HG02623 (cell line): ENCODE results near the gene HRC.
"Not testable (repeated sequence)": the region's sequence is repeated elsewhere in the genome, so short reads cannot be mapped to it uniquely, and the experiment has no call there.

ENCODE experiments used
- ATAC-seq: cut with Tn5 transposase; IDR thresholded peaks from one replicate; pipeline ENCODE4 v1.9.1; 2021; ENCODE audit warnings: moderate library complexity; ENCODE audit not compliant: unreplicated experiment

Gene HRC

DNA sequence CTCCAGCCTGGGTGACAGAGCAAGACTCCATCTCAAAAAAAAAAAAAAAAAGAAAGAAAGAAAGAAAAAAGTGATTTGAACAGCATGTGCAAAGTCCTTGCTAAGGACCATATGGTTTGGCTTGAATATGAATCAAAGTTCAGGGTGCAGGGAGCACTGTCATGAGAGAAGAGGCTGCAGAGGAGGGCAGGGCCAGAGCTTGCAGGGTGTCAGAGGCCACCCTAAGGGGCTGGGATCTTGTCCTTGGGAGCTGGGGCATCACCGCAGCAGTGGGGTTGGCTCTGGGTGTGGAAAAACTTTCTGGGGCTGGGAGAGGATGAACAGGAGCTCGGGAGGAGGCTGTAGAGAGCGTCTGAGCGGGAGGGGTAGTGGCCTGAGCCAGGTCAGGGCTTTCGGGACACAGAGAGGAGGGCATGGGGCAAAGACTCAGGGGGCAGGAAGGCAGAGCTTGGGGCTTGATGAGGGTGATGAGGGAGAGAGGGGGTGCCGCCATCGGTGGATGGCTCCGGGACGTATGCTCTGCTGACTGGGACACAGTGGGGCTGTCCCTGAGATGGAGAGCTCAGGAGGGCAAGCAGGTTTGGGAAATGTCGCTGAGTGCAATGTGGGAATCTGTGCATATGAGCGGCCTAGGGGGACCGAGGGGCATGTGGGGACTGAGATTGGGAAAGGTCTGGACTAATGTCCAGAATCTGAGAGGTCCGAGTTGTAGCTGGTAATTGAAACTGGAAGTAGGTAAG is 5.4 kb upstream of the HRC start:
- no peak for ATAC-seq

DNA sequence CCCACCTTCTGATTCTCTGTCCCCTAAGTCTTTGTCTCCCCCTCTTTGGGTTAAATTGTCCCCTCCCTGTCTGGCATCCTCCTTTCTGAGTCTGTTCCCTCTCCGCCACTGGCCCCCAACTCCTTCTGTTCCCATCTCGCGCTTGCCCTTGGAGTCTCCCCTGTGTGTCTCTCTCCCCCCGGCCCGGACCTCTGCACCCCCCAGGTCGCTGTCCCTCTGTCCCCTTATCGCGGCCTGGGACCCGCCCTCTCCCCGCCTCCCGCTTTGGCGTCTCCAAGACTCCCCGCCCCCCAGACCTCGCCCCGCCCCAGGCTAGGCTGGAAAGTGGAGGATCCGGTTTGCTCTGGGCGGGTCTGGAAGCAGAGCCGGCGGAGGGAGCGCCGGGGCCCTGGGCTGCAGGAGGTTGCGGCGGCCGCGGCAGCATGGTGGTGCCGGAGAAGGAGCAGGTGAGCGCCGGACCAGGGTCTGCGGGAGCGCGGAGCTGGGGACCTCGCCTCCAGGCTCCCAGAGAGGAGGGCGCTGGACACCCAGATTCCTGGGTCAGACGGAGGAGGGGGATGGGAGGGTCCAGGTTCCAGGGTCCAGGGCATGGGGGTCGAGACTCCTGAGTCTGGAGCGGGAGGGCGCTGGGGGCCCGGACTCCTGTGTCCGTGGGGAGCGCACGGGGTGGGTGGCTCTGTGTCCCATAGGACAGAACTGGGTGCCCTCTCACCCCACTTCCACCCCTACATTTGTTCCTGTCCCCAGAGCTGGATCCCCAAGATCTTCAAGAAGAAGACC is 2.4 kb upstream of the HRC start, which contains the start of gene TRPM4:
Gene TRPM4 (plus strand): TSS at position 348 of the 780 bp plus-strand sequence. CDS start 75 bp downstream, at position 423.
- no peak for ATAC-seq

GRCh38 chr19:49155820-49156346 is 687 bp upstream of the HRC start:
- ATAC-seq, result no peak

GRCh38 chr19:49154279-49154678 is 917 bp downstream of the HRC start:
- no peak for ATAC-seq

DNA sequence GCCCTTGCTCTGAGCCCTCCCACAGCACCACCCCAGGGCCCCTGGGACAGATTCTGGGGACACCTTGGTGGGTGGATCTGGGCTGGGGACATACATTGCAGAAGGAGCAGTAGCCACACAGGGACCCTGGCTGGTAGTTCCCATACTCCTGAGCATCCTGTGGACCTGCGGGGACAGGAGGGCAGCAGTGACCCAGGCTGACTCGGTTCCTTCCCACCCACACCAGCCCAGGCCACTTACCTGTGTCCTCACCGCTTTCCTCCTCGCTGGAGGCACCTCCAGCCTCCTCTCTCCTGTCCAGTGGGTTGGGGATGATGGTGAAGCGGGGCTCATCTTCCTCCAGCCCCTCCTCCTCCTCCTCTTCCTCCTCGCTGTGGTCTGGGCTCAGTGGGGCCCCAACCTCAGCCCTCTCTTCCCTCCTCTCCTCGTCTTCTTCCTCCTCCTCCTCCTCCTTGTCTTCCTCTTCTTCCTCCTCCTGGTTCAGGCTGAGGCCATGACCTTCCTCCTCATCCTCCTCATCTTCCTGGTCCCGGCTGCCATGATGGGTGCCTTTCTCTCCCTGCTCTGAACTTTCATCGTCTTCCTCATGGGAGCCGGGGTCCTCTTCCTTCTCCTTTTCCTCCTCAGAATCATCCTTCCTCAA is 1.9 kb downstream of the HRC start:
- ATAC-seq, result no peak

DNA sequence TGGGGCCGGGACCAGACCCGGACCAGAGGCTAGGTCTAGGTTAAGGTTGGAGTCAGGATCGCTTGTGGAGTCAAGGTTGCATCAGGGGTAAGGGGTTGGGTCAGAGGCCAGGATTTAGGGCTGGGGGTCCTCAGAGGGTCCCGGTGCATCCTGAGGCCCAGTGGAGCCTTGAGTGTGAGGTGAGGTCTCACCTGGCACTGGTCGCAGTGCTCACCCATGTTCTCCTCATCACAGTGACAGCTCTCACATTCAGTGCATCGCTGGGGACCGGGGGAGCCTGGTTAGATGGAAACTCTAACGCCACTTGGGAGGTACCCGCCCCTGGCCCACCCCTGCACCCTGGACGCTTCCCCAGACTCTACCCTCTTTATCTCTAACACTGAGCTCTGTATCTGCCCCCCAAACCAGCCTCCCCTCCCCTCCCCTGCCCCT is 3.1 kb downstream of the HRC start:
- no peak for ATAC-seq

DNA sequence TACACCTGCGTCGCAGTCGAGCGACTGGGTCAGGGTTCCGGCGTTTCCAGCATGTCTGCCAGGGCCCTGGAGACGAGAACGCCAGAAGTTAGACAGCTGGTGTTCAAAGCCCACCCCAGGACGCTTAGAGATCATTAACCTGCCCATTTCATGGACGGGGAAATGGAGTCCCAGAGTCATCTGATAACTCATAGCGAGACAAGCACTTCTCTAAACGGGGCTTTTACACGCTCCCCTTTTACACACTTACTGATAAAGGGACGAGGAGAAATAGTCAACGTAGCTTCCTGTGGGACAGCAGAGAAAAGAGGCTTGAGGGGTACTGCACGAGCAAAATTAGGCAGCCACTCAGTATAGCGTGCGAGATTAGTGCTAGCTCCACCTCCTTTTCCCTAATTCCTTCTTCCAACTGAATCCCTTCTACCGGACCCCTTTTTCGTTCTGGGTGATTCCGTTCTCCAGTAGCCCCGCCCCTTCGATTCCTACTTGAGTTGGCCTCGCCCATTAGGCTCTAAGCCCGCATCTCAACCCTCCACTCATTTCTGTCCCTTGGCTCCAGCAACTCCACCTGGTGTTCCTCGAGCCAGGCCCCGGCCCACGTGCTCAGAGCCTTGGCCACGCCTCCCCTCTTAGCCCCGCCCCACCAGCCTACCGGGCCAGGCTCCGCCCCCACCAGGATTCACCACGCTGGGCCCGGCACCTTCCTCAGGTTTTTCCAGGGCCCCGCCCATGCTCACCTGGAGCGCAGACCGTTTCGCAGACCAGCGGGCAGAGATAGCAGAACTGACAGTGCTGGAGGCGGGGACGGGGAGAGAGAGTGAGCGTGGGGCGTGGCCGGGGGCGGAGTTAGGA is 3.7 kb downstream of the HRC start:
- no peak for ATAC-seq

DNA sequence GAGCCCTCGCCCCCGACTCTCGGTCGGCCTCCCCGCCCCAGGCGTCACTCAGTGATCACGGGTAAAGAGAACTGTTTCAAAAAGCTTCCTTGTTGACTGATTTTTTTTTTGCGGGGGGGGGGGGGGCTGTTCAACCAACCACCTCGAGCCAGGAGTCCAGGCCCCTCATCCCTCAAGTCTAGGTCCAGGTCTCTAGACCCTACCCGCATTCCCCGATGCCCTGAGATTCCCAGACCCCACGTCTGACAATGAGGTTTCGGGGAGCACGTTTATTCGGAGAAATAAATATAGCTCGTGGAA is 4.3 kb downstream of the HRC start:
- ATAC-seq, result no peak

- no peak for ATAC-seq
Observed at GRCh38 chr19:49150106-49150943, 4.9 kb downstream of the HRC start.

- no peak for ATAC-seq
Observed at GRCh38 chr19:49149652-49150105, 5.5 kb downstream of the HRC start.

DNA sequence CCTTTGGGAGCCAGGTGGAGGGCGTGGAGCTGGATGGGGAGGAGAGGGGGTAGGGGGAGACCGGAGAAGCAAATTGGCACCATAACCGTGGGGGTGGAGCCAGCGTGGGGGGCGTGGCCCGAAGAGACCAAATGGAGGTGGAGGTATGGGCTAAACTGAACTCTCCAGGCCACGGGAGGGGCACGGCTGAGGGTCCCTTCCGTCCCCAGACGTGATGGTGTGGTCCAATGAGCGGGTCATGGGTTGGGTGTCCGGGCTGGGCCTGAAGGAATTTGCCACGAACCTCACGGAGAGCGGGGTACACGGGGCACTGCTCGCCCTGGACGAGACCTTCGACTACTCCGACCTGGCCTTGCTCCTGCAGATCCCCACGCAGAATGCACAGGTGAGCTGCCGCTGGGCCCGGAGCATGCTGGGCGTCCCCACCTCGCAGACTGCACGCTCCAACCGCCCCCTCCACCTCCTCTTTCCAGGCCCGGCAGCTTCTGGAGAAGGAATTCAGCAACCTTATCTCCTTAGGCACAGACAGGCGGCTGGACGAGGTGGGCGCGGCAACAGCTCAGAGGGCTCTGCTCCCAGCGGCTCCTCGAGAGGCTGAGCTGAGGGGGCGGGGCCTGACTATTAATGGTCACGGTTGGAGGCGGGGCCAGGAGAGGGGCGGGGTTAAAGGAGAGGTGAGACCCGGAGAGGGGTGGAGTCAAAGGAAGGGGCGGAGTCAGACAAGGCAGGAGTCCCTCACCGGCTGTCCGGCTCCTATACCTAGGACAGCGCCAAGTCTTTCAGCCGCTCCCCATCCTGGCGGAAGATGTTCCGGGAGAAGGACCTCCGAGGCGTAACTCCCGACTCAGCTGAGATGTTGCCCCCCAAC is 6.2 kb downstream of the HRC start:
- no peak for ATAC-seq

DNA sequence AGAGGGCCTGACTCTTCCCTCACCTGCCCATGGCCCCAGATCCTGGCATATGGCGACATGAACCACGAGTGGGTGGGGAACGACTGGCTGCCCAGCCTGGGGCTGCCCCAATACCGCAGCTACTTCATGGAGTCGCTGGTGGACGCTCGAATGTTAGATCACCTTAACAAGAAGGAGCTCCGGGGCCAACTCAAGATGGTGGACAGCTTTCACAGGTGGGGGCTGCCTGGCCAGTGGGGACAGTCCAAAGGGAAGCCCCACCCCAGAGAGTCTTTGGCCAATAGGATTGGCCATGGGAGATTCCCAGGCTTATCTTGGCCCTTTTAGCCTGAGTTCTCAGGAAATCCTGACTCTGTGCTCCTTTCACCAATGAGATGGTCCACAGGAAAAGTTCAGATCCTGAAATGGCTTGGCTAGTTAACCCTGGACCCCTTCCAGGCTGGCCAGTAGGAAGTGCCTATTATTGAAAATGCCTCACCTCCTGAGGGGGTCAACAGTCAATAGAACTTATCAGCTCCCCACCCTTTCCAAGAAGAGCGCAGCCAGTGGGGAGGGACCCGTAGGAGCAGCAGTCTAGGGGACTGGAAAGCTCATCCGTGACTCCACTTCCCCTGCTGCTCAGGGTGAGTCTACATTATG is 7.0 kb downstream of the HRC start:
- ATAC-seq, result no peak

DNA sequence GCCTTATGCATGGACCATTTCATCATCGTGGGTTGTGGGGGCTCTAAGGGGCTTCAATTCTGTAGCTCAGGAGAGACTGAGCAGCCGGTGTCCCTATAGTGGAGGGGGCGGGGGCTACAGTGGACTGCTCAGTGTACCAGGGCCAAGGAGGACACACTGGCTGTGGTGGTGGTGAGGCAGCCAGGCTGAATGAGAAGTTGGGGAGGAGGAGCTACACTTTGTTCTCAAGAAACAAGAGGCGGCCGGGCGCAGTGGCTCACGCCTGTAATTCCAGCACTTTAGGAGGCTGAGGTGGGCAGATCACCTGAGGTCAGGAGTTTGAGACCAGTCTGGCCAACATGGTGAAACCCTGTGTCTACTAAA is 8.8 kb downstream of the HRC start:
- not testable (repeated sequence) for ATAC-seq

- ATAC-seq, result no peak
Observed at GRCh38 chr19:49145573-49146407, 9.4 kb downstream of the HRC start.

DNA sequence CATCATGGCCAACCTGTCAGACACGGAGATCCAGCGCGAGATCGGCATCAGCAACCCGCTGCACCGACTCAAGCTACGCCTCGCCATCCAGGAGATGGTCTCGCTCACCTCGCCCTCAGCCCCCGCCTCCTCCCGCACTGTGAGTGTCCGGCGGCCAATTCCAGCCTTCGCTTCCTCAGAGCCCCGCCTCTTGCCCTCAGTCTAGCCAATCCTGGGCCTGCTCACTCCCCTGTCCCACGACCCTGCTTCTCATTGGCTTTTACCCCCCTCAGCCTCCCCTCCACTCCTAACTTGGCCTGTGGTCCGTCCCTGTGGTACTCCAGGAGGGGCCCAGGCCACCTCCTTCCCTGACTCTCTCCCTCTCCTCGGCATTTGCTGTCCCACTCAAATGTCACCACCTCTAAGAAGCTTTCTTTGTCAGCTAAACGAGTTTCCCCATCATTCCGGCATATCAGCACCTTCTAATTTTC is 12.3 kb downstream of the HRC start:
- no peak for ATAC-seq

DNA sequence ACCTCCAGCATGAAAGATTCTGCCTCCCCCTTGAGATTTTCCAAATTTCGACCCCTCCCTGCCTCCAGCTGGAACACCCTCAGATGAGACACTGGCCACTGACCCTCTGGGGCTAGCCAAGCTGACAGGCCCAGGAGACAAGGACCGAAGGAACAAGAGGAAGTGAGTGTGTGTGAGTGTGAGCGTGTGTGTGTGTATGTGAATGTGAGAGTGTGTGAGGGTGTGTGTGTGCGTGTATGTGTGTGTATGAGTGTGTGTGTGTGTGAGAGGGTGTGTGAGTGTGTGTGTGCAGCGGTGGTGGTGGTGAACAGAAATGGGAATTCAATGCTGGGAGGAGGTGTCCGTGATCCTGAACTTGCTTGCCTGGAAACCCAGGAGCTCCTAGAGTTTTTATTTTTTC is 13.8 kb downstream of the HRC start:
- no peak for ATAC-seq

DNA sequence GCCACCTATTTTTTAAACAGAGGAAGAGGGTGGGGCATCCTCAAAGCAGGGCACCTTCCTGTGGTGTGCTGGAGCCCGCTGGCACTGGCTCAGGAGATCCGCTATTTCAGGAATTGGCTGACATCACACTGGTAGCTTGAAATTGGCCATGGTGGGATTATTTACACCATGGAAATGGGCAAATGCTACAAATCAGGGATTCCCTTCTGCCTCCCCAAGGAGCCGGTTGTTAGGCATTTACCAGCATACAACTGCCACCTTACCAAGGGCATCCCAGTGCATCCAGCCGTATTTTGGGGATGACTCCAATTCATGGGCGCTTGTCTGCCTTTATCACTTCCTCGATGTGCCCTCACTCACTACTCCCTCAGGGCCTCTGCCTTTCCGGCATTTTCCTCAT is 14.2 kb downstream of the HRC start:
- ATAC-seq, result no peak
